ENCODE data around the gene ZC2HC1B. TPM values are rescaled to one million over a fixed set of nuclear protein-coding genes. Genes with fewer than 3 reads are reported as not detected.
"Not testable (repeated sequence)": the region's sequence is repeated elsewhere in the genome, so short reads cannot be mapped to it uniquely, and the experiment has no call there.

Gene ZC2HC1B
- total and polyA plus RNA-seq, 2 donors (not counting 1 experiment from before 2014, with no cell fraction given): not detected

- H3K36me3 ChIP-seq (ENCODE audit: control insufficient read depth, insufficient read depth, low read length): no peaks in the 10 kb centered on the region
- H4K20me1 ChIP-seq (ENCODE audit: control insufficient read depth, extremely low read depth, insufficient read depth, low read length): no peaks in the 10 kb centered on the region
- peak overlapping the region; percentile 25 for H3K4me2 ChIP-seq (ENCODE audit: extremely low read depth, insufficient read depth, low read length)
- H3K4me1 ChIP-seq (ENCODE audit: control insufficient read depth, extremely low read depth, insufficient read depth, low read length): no peaks in the 10 kb centered on the region
- no peak overlapping the region for H3K4me3 ChIP-seq (replicated peaks in 1 of 4; ENCODE audit: control extremely low read depth in 1 of 4, insufficient read depth in 1 of 4, low read depth in 3 of 4, low read length in 4 of 4)
- H3K27me3 ChIP-seq (ENCODE audit: control insufficient read depth, insufficient read depth, low read length): no peaks in the 10 kb centered on the region
- peak overlapping the region; percentile 17 for H2AFZ ChIP-seq (ENCODE audit: low read length)
- no peak overlapping the region for H3K27ac ChIP-seq (ENCODE audit: insufficient read depth, low read length)
- H3K9me3 ChIP-seq (ENCODE audit: control insufficient read depth, insufficient read depth, low read depth, low read length): no peaks in the 10 kb centered on the region
- H3K9ac ChIP-seq (ENCODE audit: insufficient read depth, low read length): no peak overlapping the region
- no peak for TF ChIP-seq CTCF (conservative IDR thresholded peaks at IDR 0.05 in 1 of 2, IDR thresholded peaks at IDR 0.05 in 1 of 2; ENCODE audit: low read depth in 1 of 2, low read length in 2 of 2)
- no peak for TF ChIP-seq EZH2 (IDR thresholded peaks at IDR 0.05; ENCODE audit: low read length, missing control alignments)
- peak in 1 of 2 donors; percentile 17 for DNase-seq (ENCODE audit: low read depth in 2 of 2)
- H3K79me2 ChIP-seq (ENCODE audit: control insufficient read depth, insufficient read depth, low read length): no peaks in the 10 kb centered on the region
Measured at GRCh38 chr6:143872201-143872600, 7.9 kb downstream of the ZC2HC1B start.

DNA sequence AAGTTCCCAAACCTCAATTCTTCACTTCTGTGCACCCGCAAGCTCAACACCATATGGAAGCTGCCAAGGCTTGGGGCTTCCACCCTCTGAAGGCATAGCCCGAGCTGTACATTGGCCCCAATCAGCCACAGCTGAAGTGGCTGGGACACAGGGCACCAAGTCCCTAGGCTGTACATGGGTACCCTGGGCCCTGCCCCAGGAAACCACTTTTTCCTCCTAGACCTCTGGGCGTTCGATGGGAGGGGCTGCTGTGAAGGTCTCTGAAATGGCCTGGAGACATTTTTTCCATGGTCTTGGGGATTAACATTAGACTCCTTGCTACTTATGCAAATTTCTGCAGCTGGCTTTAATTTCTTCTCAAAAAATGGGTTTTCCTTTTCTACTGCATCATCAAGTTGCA lies 9.3 kb downstream of the ZC2HC1B start:
- not testable (repeated sequence) for H4K20me1 ChIP-seq (ENCODE audit: control insufficient read depth, extremely low read depth, insufficient read depth, low read length); H2AFZ ChIP-seq (ENCODE audit: low read length); H3K4me2 ChIP-seq (ENCODE audit: extremely low read depth, insufficient read depth, low read length); H3K4me3 ChIP-seq (replicated peaks in 1 of 4; ENCODE audit: control extremely low read depth in 1 of 4, insufficient read depth in 1 of 4, low read depth in 3 of 4, low read length in 4 of 4); H3K27me3 ChIP-seq (ENCODE audit: control insufficient read depth, insufficient read depth, low read length); H3K9me3 ChIP-seq (ENCODE audit: control insufficient read depth, insufficient read depth, low read depth, low read length); H3K9ac ChIP-seq (ENCODE audit: insufficient read depth, low read length); H3K79me2 ChIP-seq (ENCODE audit: control insufficient read depth, insufficient read depth, low read length); H3K27ac ChIP-seq (ENCODE audit: insufficient read depth, low read length); H3K4me1 ChIP-seq (ENCODE audit: control insufficient read depth, extremely low read depth, insufficient read depth, low read length); H3K36me3 ChIP-seq (ENCODE audit: control insufficient read depth, insufficient read depth, low read length); DNase-seq (ENCODE audit: low read depth in 2 of 2)

GRCh38 chr6:143874503-143874902 lies 10.2 kb downstream of the ZC2HC1B start:
- not testable (repeated sequence) for H3K27me3 ChIP-seq (ENCODE audit: control insufficient read depth, insufficient read depth, low read length); H2AFZ ChIP-seq (ENCODE audit: low read length); H4K20me1 ChIP-seq (ENCODE audit: control insufficient read depth, extremely low read depth, insufficient read depth, low read length); H3K9ac ChIP-seq (ENCODE audit: insufficient read depth, low read length); H3K4me3 ChIP-seq (replicated peaks in 1 of 4; ENCODE audit: control extremely low read depth in 1 of 4, insufficient read depth in 1 of 4, low read depth in 3 of 4, low read length in 4 of 4); H3K4me2 ChIP-seq (ENCODE audit: extremely low read depth, insufficient read depth, low read length); H3K9me3 ChIP-seq (ENCODE audit: control insufficient read depth, insufficient read depth, low read depth, low read length); H3K36me3 ChIP-seq (ENCODE audit: control insufficient read depth, insufficient read depth, low read length); H3K4me1 ChIP-seq (ENCODE audit: control insufficient read depth, extremely low read depth, insufficient read depth, low read length); H3K79me2 ChIP-seq (ENCODE audit: control insufficient read depth, insufficient read depth, low read length); DNase-seq (ENCODE audit: low read depth in 2 of 2); H3K27ac ChIP-seq (ENCODE audit: insufficient read depth, low read length)

DNA sequence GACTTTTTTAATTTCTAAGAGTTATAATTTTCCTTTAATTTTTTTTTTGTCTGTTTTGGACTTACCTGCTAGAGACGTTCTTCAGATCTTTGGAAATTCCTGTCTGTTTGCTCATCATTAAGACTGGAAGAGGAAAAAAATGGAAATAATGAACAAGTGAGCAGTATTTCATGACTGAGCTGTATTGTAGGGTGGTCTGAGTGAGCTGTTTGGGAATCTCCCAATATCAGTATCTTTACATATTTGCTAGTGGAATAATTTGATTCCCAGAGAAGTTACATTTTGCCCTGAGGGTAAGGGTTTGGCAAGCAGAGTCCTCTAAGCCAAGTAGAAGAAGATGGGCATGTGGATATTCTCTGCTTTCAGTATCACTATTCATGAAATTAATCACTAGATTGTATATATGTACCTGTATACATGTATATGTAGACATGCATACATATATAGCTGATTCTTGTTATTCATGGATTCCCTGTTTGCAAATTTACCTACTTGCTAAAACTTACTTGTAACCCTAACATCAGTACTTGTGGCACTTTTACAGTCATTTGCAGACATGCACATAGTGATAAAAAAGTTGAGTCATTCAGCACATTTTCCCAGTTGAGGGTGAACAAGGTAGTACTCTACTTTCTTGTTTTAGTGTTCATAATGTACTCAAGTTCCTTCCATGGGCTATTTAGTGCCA lies 13.5 kb downstream of the ZC2HC1B start:
- DNase-seq (ENCODE audit: low read depth in 2 of 2): no peak
- Histone ChIP-seq H2AFZ (ENCODE audit: low read length) (no peak overlapping the region), H3K36me3 (ENCODE audit: control insufficient read depth, insufficient read depth, low read length) (no peaks in the 10 kb centered on the region), H4K20me1 (ENCODE audit: control insufficient read depth, extremely low read depth, insufficient read depth, low read length) (no peaks in the 10 kb centered on the region), H3K79me2 (ENCODE audit: control insufficient read depth, insufficient read depth, low read length) (no peaks in the 10 kb centered on the region), H3K4me3 (replicated peaks in 1 of 4; ENCODE audit: control extremely low read depth in 1 of 4, insufficient read depth in 1 of 4, low read depth in 3 of 4, low read length in 4 of 4) (no peak overlapping the region), H3K4me2 (ENCODE audit: extremely low read depth, insufficient read depth, low read length) (no peak overlapping the region), H3K27me3 (ENCODE audit: control insufficient read depth, insufficient read depth, low read length) (no peaks in the 10 kb centered on the region), H3K27ac (ENCODE audit: insufficient read depth, low read length) (no peak overlapping the region), H3K9ac (ENCODE audit: insufficient read depth, low read length) (no peak overlapping the region), H3K4me1 (ENCODE audit: control insufficient read depth, extremely low read depth, insufficient read depth, low read length) (no peaks in the 10 kb centered on the region), H3K9me3 (ENCODE audit: control insufficient read depth, insufficient read depth, low read depth, low read length) (no peaks in the 10 kb centered on the region)
- TF ChIP-seq EZH2 (IDR thresholded peaks at IDR 0.05; ENCODE audit: low read length, missing control alignments) (no peak), CTCF (conservative IDR thresholded peaks at IDR 0.05 in 1 of 2, IDR thresholded peaks at IDR 0.05 in 1 of 2; ENCODE audit: low read depth in 1 of 2, low read length in 2 of 2) (no peak)
